GM18505 (cell line): ENCODE results near the gene RNF208.

Experiments used
- ATAC-seq: cut with Tn5 transposase; IDR thresholded peaks from one replicate; pipeline ENCODE4 v1.9.1; 2021; ENCODE audit not compliant: unreplicated experiment
- POLR2A ChIP-seq: IDR thresholded peaks from 4 replicates; pipeline ENCODE4 v1.6.1; 2011; ENCODE audit warnings: borderline replicate concordance; ENCODE audit not compliant: insufficient read depth, insufficient read length; ENCODE audit errors: extremely low read depth

The RNF208 gene

DNA sequence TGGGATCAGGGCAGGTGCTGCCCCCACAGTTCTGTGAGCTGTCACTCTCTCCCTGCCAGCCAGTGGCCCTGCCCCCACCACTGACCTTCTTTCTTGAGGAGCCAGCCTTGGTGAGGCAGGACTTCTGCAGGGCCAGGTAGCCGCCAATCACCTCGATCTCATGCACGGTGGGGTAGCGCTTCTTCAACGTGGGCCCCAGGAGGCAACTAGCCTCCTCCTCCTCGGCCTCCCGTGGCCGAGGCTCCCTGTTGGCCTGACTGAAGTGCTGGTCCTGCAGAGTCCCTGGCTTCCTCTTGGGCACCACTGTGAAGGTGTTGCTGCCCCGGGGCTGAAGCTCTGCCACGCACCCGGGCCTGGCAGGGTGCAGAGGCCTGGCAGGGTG lies 23.1 kb downstream of the RNF208 start:
- no peak for ATAC-seq
- no peak for TF ChIP-seq POLR2A

DNA sequence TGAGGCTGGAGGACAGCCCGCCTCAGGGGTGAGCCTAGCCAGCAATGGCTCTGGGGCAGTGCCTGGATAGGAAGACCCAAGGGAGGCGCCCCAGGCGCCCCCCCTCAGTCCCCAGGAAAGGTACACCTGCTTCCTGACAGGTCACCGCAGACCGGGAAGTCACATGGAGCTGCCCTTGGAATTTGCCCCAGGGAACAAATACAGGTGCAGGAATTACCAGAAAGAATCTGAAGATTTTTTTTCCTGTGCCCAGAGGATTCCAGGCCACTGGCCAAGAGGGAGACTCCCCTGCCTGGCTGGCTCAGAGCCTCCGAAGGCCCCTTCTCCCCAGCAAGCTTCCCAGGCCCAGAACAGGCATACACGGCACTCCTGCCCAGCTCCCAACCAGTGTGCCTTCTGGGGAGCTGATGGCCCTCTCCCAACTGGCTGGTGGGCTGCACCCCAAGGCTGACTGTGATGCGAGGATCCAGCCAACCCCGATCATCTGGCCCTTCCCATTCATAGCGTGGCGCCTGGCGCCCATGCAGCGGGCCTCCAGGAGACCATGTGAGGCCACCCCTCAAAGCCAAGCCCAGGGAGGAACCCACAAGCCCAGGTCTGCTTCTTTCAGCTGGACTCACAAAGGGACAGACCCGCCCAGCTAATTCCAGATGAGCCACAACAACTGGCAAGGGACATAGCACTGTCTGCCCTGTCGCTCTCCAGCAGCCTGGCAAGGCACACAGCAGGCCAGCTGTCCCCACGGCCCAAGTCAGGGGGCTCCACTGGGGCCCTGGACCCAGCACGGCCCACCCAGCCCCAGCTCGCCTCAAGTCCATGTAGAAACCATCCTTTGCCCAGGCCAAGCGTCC lies 23.8 kb downstream of the RNF208 start:
- TF ChIP-seq POLR2A = no peak
- no peak for ATAC-seq

DNA sequence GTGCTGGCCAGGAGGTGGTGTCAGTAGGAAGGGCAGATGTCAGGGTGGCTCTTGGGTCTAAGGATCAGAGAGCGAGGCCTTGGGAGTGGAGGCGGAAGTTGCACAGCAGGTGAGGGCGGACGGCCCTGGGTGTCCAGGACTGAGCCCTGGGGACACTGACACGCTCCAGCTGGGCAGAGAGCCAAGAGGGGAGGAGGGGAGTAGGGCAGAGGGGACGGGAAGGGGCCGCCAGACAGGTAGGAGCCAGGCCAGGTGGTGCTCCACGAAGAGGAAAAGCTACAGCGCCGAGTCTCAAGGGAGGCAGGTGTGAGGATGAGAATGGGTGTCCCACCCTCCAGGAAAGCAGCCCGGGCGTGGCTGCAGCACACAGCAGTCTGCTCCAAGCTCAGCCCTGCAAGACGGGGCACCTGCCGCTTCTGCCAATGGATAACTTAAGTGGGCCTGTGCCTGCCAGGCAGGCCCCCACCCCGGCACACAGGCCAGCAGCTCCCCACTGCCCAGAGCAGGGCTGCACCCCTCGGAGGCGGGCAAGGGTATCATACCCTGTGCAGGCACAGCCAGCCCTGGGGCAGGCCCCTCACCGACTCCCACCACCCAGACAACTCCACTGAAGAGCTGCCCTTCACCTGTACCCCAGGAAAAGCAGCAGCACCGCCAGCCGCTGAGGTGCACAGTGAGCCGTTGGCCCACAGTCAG lies 26.4 kb downstream of the RNF208 start:
- ATAC-seq = no peak
- no peak for TF ChIP-seq POLR2A

DNA sequence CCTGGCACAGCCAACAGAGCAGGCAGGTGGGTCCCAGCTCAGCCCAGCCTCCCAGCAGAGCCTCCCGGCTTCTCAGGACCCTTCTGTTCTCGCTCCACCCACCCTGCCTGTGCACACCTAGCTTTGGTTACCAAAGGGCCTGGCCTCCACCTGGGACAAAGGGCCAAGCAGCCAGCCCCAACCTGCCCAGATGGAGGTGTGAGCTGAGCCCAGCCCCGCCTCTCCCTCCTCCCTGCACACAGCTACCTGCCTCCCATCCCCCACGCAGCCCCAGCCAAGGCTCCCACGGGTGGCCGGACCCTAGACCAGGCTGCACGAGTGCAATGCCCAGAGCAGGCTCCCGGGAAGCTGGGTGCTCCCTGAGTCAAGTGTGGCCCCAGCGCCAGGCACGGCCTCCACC lies 27.1 kb downstream of the RNF208 start:
- TF ChIP-seq POLR2A = no peak
- ATAC-seq = no peak

DNA sequence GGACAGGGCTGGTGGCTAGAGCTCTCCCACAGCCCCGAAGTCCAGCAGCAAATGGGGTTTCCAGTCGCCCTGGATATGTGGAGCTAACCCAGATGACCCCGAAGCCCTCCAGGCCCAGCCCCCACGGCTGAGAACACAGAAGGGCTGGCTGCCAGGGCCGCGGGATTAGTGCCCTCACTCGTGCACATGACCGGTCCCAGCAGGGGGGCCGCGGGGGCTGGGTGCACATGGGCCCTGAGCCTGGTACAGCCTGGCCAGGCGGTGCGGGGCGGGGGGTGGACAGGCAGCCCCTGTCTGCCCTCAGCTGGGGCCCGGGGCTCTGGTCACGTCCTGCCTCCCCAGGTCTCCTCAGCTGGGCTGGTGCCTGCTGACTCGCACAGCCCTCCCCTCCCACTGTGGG lies 27.7 kb downstream of the RNF208 start:
- no peak for ATAC-seq
- TF ChIP-seq POLR2A = no peak

DNA sequence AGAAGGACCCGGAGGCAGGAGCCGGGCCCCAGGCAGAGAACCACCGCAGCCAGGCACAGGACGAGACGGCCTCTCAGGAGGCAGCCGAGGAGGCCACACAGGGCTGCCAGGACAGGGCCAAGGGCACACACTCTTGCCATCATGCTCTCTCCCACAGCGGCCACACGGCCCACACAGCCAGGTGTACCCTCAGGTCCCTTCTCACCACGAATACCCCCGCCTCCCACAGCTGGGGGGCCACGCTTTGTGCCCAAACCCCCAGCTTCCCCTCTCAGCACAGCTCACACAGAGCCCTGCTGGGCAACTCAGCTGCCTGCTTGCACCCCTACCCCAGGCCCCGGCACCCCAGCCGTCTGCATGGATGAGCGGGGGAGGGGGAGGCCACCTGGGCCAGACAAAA lies 28.3 kb downstream of the RNF208 start:
- no peak for ATAC-seq

DNA sequence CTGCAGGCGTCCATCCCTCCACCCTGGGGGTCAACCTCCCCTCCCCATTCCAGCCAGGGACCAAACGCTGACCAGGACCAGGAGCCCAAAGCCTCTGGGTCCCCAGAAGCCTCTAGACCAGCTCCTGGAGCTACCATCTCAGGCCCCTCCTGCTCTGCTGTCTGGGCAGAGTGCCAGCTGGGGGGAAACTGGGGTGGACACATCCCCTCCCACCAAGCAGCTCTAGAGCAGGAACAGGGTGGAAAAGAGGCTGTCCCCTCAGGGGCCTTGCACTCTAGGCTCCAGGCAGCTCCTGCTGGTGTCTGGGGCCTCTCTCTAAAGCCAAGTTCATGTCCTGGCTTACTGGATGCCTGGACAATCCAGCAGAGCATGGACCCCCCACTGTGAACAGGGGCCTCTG lies 29.2 kb downstream of the RNF208 start:
- no peak for ATAC-seq
- TF ChIP-seq POLR2A = no peak

More for the DNA sequence above, 28.3 kb downstream of the RNF208 start:
- TF ChIP-seq POLR2A = no peak

DNA sequence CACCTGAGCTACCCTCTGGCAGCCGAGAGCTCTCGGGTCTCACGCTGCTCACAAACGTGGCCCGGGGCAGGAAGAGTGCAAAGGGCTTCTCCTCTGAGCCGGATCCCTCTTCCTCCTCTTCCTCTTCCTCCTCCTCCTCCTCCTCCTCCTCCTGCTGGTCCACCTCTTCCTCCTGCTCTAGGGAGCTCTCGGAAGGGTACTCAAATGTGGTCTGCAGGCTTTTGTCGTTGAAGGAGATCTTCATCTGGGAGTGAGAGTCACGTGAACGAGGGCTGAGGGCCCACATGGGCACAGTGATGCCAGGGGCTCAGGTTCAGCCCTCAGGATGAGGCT lies 29.6 kb downstream of the RNF208 start:
- ATAC-seq = no peak
- no peak for TF ChIP-seq POLR2A

DNA sequence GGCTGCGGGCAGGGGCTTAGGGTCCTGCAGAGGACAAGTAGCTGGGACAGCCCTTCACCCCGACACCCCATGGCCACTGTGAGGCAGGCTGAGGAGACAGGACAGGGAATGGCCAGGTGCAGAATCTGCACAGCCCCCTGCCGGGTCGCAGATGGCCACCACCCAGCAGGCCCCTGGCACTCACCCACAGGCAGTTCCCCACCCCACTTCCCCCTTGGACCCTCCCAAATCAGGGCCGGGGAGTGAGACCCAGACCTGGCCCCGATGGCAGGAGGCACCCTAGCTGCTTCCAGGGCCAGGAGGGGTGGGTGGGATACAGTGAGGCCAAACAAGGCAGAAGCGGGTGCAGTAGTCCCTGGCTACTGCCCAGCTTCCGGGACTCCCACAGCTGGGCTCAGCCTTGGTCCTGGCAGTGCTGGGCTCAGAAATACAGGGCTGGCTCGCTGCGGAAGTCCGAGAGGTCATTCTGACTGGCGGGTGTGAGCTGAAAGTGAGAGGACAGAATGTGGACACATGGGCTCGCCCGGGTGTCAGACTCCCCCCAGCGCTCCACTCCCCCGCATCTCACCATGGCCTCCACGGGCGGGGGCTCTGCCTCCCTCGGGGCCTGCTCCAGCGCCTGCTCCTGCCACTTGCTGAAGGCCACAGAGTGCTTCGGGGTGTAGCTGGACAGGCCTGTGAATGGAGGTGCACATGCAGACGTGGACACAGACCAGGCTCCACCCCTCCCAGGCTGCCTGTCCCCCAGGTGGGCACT lies 30.2 kb downstream of the RNF208 start:
- TF ChIP-seq POLR2A = no peak
- no peak for ATAC-seq

DNA sequence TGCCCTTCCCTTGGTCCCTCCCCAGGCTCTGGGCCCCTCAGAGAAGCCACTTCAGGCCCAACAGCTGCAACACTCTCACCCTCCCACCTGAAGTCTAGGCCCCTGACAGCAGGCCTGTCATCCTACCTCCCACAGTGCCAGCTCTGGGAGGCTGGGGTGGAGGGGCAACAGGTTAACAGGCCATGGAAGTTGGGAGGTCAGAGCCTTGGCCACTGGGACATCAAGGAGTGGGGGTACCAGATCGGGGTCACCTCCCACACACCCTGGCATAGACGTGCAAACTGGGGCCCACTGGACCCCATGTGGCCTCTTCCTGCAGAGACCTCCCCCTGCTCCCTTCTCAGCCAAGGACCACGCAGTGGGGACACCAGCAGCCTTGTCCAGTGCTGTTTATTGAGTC lies 30.8 kb downstream of the RNF208 start:
- no peak for TF ChIP-seq POLR2A
- no peak for ATAC-seq

DNA sequence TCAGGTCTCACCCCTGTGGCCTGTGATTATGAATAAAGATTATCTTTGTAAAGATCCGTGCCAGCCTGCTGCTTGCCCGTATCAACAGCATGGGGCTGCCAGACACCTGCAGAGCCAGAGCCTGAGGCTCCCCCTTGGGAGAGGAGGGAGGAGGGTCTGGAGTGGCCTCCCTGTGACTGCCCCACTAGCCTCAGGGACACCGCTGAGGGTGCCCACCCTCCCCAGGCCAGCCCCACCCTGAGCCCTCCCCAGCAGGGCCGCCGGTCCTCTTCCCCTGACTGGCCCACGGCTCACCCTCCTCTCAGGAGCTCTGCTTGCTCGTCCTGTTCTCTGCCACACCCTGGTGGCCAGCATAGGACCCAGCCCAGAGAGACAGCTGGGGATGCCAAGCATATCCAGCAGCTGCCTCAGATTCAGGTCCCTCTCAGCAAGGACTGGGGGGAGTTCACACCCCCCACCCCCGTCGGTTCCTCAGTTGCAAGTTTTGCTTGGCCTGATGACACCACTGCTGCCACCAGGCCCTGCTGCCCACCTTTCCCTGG lies 31.7 kb downstream of the RNF208 start:
- ATAC-seq = no peak
- TF ChIP-seq POLR2A = no peak

DNA sequence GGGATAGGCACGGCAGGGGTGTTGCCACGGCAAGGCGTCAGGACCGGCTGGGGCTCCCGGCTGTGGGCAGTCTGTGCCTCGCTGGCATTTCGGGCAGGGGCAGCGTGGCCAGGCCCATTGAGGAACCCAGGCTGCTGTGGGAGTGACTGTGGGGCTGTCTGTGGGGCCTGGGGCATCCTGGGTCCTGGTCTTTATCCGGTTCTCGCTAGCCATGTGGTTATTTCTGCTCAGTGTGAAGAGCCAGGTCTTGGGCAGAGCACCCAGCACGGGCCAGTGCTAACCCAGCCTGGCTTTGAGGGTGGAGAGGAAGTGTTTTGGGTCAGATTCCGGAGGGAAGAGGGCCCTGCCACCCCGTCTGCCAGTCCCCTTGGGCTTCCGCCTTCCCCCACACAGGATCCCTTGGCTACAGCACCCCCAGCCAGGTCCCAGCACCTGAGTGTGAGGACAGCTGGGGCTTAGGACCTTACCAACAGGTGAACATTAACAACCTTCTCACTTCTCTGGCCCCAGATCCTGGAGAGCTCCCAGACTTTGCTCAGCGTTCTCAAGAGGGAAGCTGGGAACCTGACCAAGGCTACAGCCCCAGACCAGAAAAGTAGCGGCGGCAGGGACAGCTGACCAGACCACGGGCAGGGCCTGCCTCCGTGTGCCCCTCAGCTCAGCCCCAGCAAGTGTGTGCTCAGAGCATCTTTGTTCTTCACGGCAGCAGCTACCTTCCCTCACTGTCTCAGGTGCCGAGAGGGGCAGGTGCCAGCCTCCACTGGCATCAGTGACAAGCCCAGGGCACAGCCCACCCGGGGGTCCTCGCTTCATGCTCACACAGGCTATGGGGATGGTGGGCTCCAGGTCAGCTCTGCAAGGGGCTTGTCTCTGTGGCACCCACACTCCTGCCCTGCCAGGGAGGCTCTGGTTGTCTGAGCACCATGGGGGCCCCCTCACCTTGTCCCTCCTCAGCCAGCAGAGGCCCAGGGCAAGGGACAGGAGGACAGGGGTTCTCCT lies 32.4 kb downstream of the RNF208 start:
- ATAC-seq = no peak
- TF ChIP-seq POLR2A = no peak
